Activated effector memory CD4-positive, alpha-beta T cell treated with Interleukin-2 at 50 U/mL for 16 hours (primary cell): Measurements from ENCODE around the gene RPLP2.

ENCODE experiments used
- DNase-seq: peaks from one replicate; pipeline ENCODE4 v3.0.0-alpha.2; 2020

The RPLP2 gene

DNA sequence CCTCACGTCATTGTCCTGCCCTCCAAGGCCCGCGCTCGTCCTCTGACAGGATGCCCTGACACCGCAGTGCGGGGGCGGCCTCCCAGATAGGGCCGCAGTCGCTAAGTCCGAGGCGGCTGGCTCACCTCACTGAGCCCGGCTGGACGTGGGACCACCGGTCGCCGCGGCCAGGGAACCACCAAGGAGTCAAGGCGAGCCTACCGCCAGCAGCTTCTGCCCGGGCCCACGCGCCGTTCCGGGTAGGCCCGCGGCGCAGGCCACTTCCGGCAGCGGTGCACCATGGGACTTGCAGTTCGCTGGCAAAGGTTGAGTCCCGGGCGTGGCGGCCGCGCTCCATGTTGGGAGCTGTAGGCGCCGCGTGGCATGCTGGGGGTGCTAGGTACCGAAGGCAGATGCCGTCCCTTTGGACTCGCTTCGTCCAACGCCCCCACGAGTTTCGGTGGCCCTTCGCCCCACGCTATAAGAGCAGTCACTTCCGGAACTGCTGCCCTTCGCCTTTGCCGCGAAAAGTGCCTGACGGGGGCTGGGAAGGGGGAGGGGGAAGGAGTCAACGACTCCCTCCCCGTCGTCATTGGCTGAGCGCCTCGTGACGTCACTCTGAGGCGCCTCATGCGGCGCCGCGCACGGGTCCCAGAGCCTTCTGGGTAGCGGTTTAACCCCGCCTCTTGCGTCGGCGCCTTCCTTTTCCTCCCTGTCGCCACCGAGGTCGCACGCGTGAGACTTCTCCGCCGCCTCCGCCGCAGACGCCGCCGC lies at the start of gene RPLP2:
Gene RPLP2 (plus strand): TSS at position 681 of the 753 bp plus-strand sequence. CDS start 268 bp downstream, outside the sequence.
- DNase-seq: peak; percentile 95

DNA sequence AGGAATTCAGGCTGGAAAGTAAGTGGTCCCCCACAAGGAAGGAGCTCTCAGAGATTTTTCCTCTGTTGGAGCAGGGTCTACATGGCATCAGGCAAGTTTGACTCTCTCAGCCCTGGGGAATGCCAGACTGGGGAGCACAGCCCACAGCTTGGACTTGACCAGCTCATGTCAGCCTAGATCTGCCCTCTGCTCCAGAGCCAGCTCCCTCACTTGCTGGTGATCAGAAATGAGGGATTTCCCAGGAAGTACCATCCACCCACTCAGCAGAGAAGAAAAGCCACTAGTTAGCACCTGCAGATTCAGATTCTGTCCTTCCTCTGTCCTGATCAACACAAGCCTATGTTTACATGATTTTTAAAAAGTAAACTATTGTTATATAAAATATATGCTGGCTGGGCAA lies 49.5 kb upstream of the RPLP2 start:
- DNase-seq: no peak

DNA sequence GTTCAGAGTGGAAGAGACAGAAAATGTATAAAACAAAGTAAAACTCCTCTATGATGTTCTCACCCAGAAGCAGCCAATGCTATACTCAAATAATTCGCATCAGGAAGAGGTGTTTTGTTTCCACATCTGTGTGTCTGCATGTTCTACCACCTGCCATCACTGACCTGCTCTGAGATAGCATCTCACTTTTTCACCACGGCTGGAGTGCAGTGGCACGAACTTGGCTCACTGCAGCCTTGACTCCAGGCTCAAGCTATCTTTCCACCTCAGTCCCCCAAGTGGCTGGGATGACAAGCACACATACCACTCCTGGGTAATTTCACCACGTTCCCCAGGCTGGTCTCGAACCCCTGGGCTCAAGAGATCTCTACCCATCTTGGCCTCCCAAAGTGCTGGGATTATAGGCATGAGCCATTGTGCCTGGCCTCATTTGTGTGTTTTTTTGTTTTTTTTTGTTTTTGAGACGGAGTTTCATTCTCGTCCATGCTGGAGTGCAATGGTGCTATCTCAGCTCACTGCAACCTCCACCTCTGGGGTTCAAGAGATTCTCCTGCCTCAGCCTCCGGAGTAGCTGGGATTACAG lies 48.1 kb upstream of the RPLP2 start:
- no peak for DNase-seq

DNA sequence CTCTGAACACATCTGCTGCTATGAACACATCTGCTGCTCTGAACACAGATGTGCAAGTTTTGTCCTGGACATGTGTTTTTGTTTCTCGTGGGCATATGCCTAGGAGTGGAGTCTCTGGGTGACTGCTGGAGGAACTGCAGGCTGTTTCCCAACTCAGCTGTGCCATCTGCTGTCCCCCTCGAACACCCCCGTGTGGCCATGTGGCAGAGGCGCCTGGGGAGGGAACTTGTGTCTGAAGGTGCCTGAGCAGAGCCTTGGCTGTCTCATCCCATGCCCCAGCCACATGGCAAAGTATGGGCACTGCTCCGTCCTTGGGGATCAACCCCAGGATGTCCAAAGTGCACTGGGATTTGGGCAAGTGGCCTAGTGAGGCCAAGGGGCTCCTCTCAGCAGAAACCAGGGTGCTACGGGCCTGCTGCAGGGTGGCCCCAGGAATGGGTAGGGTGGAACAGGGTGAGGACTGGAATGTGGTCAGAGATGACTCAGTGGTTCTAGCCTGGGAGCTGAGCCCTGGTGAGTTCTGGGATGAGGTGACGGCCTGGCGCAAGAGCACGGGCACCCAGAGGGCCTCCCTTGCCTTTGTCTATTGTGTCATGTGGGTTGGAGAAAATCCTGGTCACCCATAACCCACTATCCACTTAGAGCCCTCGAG lies 47.2 kb upstream of the RPLP2 start:
- DNase-seq: no peak

DNA sequence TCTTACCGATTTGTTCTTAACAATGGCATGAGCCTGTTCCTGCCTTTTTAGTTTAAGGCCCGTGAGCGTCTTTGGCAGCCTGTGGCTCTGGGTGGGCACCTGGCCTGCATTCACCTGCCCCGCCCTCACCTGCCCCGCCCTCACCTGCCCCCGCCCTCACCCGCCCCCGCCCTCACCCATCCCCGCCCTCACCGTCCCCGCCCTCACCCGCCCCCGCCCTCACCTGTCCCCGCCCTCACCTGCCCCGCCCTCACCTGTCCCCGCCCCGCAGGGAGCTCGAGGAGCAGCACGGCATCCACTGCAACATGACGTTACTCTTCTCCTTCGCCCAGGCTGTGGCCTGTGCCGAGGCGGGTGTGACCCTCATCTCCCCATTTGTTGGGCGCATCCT lies 46.7 kb upstream of the RPLP2 start:
- DNase-seq: no peak

DNA sequence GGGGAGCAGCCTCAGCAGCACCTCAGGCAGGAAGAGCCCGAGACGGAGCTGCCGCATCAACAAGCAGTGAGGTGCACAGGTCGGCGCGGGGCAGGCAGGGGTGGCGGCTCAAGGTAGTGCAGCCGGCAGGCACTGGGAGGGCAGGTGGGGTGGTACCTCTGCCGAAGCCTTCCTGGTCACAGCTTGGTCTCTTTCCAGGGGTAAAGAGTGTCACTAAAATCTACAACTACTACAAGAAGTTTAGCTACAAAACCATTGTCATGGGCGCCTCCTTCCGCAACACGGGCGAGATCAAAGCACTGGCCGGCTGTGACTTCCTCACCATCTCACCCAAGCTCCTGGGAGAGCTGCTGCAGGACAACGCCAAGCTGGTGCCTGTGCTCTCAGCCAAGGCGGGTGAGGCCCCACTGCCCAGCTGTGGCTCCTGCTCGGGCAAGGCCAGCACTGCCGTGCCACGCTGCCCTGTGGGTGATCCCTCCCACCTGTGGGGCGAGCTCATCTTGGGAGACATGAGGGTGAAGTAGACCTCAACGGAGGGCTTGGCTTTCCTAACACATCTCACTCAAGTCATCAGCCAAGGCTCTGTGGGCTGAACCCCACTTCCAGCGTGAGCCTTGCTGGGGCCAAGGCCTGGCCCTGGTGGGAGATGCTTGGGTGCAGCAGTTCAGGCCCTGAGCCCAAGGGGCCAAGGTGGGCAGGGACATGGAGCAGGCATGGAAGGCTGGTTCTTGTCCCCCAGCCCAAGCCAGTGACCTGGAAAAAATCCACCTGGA lies 46.0 kb upstream of the RPLP2 start:
- DNase-seq: no peak

DNA sequence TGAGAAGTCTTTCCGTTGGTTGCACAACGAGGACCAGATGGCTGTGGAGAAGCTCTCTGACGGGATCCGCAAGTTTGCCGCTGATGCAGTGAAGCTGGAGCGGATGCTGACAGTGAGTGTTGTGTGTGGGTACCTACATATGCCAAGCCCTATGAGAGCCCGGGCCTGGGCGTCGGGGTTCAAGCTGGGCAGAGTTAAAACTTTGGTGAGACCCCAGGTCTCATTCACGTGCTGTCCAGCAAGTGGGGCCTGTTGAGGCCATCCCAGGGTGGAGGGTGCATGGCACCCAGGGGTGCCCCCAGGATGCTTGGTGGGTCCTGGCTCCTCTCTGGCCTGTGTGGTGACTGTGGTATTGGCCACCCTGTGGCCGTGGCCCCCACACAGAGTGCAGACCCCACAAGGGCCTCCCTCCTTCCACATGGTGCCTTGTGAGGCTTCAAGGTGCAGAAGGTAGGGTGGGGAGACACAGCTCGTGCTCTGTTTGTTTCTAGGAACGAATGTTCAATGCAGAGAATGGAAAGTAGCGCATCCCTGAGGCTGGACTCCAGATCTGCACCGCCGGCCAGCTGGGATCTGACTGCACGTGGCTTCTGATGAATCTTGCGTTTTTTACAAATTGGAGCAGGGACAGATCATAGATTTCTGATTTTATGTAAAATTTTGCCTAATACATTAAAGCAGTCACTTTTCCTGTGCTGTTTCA lies 45.3 kb upstream of the RPLP2 start:
- DNase-seq: no peak

DNA sequence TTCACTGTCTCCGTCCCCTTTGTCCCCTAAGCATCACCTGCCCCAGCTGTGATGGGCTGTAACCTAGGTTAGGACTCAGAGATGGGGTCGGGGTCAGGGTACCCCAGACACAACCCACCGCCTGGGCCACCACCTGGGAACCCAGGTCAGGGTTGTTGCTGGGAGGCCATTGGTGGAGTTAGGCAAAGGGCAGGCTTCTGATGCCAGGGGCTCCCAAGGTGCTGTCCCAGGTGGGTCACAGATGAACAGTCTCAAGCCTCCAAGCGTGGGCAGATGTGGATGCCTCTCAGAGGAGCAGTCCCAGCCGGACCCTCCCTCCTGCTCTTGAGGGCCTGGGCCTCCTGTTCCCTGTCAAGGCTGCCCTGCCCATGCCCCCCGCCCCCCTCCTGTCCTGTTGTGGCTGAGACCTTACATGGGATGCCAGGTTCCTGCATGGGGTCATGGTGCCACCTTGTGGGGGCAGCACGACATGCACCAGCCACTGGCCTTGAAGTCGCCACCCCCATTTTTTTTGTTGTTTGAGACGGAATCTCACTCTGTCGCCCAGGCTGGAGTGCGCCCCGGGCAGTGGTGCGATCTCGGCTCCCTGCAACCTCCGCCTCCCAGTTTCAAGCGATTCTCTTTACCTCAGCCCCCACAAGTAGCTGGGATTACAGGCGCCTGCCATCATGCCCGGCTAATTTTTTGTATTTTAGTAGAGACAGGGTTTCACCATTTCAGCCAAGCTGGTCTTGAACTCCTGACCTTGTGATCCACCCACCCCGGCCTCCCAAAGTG lies 44.6 kb upstream of the RPLP2 start:
- peak; percentile 57 for DNase-seq

DNA sequence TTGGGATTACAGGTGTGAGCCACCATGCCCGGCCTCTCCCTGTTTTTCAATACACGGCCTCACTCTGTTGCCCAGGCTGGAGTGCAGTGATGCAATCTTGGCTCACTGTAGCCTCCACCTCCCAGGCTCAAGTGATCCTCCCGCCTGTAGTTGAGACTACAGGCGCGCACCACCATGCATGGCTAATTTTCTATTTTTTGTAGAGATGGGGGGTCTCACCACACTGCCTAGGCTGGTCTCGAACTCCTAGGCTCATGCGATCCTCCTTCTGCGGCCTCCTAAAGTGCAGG lies 44.0 kb upstream of the RPLP2 start:
- no peak for DNase-seq

DNA sequence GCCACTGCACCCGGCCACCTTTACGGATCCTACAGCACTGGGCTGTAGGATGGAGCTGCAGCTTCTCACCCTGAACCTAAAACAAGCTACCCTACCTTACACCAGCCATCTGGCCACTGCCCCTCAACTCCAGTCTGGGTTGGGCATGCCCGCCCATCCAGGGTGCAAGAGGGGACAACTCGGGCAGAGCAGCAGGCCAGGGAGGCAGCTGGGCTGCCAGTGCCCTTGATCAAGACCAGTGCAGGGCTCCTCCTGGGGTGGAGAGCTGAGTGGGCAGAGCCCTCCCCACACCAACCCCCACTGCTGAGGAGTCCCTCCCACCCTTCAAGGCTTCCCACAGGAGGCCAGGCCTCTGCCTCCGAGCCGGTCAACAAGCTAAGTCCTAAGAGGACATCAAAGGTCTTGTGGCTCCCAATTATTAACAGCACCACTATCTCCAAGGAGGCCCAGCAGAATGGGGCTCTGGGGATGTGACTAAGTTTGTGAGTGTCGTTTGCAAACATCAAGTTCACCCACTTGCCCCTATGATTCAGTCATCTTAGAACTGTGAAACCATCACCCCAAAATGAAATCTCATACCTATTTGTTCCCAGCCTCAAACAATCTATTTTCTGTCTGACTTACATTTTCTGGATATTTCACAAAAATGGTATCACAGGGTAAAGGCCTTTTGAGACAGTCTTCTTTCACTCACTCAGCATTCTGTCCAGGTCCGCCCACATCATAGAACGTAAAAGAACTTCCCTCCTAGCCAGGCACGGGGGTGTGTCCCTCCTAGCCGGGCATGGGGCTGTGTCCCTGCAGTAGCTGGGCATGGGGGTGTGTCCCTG lies 43.4 kb upstream of the RPLP2 start:
- DNase-seq: no peak

DNA sequence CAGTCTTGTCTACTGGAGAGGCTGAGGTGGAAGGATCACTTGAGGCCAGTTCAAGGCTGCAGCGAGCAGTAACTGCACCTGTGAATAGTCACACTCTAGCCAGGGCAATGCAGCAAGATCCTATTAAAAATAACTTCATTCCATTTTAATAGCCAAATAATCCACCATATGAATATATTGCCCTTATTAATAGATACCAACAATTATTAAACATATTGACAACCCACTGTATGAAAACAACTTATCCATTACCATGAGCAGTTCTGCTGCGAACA lies 42.9 kb upstream of the RPLP2 start:
- no peak for DNase-seq

DNA sequence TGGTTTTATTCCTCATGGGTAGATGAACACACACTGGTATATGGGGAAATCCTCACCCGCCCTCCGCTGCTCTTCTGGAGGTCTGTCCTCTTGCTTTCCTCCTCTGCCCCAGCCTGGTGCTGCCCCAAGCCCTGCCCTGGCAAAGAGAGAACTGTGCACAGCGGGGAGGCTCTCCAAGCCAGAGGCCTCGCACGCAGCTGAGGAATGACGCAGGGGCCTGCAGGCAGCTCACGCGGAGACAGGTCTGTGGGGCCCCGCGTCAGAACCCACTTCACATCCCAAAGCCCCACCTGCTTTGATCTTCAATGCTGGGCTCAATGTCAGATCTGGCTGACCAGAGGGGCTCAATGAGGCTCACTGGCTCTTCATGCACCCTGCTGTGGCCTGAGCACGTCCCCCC lies 42.5 kb upstream of the RPLP2 start:
- no peak for DNase-seq

DNA sequence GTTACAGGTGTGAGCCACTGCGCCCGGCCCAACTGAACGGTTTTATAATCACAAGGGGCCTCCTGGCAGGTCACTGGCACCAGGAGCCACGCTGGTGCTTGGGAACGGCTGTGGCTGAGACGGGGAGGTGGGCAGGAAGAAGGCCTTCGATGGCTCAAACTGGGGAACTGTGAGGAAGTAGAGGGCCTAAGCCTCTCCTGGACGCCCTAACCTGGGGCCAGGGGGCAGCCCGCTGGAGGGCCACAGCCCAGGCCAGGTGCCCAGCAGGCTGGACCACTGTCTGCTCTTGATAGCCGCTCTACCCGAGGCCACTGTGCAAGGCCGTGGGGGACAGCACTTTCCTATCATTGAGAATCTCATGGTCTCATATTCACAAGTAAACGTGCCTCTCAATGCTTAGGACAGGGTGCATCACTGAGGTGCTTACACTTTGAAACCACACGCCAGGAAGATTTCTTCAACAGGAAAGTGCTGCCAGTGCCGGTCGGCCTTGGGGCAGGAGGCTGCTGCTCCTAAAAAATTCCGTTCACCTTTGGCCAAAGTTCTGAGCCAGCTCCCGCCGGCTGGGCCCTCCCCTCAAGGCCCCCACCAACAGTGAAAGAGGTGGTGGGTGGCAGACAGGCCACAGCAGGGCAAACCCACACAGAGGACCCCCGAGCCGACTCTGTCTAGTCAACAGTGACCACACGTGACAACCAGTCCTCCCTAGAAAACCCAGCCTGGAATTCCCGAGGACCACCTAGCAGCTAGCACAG lies 39.7 kb upstream of the RPLP2 start:
- no peak for DNase-seq

DNA sequence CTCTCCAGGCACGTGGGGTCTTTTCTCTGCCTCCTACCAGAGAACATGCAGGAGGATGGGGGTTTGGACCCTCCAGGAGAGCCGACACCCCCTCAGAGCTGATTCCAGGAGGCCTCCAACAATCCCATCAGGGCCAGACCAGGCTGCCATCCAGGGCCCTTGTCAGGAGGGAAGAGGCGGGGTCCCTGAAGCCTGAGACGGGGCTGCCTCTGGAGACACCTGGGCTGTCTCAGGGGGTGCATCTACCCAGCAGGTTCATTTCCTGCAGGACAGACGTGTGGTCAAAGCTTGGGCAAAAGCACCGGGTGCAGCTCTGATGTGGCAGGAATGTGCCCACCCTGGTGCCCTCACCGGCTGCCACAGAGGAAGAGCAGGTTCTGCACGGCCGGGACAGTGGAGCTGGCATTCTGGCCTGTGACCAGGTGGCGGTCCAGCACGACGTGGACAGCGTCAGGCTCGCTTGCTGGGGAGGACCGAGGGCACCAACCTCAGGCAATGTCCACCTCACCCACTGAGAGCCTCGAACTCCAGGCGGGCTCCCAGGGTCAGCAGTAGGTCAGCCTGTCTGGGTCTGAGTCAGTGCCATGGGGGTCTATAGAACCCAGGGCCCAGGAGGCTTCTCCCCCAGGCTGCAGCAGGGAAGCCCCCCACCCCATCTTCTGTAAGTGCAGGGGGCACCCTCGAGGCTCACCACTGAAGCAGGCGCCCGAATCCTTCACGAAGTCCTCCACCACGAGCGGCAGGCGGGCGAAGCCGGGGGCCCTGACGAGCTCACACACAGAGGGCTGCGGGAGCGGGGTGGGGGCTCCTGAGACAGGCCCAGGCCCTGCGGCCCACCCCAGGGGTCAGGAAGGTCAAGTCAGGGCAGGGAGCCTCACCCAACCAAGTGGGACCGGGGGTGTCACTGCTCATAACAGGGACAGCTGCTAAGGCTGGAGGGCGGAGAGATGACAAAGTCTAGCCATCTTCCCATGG lies 38.8 kb upstream of the RPLP2 start:
- no peak for DNase-seq

DNA sequence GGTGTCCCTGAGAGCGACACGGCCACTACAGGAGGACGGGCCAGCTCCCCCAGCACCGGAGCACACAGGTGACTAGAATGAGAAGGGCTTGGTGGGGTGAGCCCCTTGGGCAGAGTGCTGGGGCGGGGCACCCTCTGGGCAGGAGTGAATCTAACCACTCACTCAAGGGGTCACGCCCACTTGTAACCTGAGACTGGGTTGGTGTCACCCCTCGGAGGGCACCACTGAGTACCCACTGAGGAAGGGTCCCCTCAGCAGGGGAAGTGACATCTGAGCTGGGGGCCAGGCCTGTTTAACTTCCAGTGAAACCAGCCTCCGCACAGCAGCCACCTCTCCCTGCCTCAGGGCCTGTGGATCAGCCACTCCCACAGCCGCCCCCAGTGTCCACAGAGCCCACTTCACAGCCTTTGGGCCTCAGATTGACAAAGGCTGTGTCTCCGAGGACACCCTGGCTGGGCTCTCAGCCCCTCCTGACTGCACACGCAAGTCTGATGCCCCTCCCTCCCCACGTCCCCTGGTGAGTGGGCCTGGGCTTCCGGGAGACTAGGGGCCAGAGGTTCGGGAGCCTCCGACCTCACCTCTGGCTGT lies 38.1 kb upstream of the RPLP2 start:
- no peak for DNase-seq

DNA sequence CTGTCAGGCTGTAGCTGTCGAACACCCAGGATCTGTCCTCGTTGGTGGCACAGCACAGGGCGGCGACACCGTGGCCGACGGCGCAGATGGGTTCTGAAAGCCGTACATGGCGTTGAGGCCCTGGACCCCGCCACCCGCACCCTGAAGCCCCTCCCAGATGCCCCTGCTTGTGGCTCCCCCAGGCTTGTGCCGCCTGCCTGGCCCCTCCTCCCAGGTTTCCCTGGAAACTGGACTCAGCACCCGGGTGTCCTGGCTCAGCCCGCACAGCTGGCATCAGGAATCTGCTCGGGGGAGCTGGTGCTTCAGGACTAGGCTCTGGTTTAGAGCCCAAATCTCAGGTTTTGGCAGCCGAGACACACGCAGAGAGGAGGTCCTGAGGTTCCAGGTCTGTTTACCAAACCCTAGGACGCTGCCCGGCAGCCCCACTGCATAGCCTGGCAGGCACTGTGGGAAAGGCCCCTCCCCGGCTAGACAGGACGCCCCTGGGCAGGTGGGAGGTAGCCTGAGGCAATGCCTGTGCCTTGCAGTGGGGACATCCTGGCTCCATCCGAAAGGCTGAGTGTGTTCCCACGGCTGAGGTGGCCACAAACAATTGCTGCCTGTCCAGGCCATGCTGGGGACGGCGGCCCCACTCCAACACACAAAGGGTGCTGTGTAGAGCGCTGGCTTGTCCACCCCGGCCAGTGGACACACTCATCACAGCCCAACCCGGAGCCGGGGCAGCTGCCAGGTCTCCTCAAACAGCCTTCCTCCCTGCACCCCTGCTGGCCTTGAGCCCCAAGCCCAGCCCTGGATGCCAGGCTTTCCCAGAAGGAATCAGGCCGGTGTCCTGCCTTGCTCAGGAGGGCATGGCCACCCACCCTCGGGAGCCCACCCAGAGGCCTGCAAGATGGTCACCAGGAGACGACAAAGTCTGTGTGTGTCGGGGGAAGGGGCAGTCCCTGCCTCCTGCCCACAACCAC lies 37.1 kb upstream of the RPLP2 start:
- no peak for DNase-seq

DNA sequence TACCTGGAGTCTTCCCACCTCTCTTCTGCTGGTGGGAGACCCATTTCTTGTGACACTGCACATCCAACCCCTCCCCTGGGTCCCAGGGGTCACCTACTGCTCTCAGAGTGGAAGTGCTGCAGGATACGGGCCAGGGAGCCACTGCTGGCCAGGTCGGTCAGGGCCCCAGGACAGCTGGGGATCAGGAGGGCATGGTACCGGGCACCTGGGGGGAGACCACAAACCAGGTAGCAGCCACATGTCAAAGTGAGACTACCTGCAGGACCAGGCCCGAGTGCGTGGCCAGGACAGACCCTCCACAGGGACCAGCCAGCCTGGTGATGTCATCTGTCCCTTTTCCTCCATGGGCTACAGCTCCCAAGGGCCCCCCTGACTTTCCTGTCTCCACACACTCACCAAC lies 36.3 kb upstream of the RPLP2 start:
- no peak for DNase-seq

DNA sequence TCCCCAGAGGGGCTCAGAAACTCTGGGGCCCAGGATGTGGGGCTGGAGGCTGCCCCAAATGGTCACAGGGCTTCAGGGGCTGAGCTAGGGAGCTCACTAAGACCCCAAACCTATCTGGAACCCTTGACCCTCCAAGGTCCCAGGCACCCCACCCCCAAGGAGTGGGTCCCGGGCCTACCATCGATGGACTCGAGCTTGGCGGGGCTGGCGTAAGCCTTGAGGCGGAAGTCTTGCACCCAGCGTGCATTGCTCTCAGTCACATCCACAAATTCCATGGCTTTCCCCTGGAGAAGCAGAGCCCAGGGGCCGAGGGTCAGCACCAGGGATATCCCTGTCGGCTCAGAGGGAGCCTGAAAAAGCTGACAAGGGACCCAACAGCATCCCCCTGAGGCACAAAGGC lies 35.9 kb upstream of the RPLP2 start:
- no peak for DNase-seq
